ENCODE data around the gene OR10R2.

OR10R2 gene

DNA sequence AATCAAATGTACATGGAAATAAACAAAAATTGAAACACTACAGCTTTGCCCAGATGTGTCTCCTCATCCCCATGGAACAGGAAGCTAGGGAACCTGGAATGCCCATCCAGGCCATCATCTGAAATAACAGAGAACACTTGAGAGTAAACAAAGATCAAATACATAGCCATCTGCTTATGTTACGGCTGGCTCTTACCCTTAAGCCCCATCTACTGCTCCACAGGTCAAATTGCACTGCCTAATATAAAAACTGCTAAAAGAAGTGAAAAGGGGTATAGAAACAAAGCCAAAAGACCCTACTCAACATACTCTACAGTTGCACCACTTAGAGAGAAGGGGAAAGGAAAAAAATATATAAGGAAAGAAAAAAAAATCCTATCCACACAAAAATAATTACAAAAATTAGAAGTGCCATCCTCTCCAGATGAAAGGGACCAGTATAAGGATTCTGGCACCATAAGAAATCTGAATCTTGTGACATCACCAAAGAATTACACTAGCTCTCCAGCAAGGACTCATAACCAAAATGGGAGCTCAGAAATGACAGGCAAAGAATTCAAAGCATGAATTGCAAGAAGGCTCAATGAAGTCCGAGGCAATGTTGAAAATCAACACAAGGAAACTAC lies 55.3 kb downstream of the OR10R2 start:
- DNase-seq (ENCODE audit: low spot score) = peak; percentile 71

Measured in SW480 (cell line).